Type B pancreatic cell (in vitro differentiated cells): ENCODE results near the gene TUT7. TPM values are rescaled to one million over a fixed set of nuclear protein-coding genes. Genes with fewer than 3 reads are reported as not detected.

Experiments
- DNase-seq: peaks from one replicate; pipeline ENCODE4 v3.0.0; 2021; ENCODE audit warnings: mixed read lengths; ENCODE audit not compliant: unreplicated experiment; ENCODE audit errors: extremely low spot score
- H3K27ac Mint-ChIP-seq: 2 replicates; pipeline ENCODE4 v1.8.0; 2021; ENCODE audit warnings: mild to moderate bottlenecking, mixed read lengths
- H3K27me3 Mint-ChIP-seq: 2 replicates; pipeline ENCODE4 v1.8.0; 2021; ENCODE audit warnings: mixed read lengths
- H3K36me3 Mint-ChIP-seq: 2 replicates; pipeline ENCODE4 v1.8.0; 2021; ENCODE audit warnings: mixed read lengths
- H3K4me1 Mint-ChIP-seq: one replicate; pipeline ENCODE4 v1.8.0; 2021; ENCODE audit warnings: mixed read lengths; ENCODE audit not compliant: unreplicated experiment
- H3K4me3 Mint-ChIP-seq: 2 replicates; pipeline ENCODE4 v1.8.0; 2021; ENCODE audit warnings: mild to moderate bottlenecking, mixed read lengths
- H3K9me3 Mint-ChIP-seq: 2 replicates; pipeline ENCODE4 v1.8.0; 2021; ENCODE audit warnings: mixed read lengths
- CTCF ChIP-seq: fragments of 200-600 bp; sonication (generic); conservative IDR thresholded peaks from 2 replicates; pipeline ENCODE4 v1.5.0; 2021; ENCODE audit warnings: antibody characterized with exemption, mild to moderate bottlenecking
- total RNA-seq: library from RNA; stranded (reverse); gene quantifications from 2 replicates; pipeline ENCODE4 v1.2.1, GENCODE V29; 2021; ENCODE audit warnings: low replicate concordance

Gene TUT7
- total RNA-seq, 1 donor from 2014 or later, result 26.5 TPM

- TF ChIP-seq CTCF, result peak; percentile 39
- H3K9me3 Mint-ChIP-seq, result no peaks in the 10 kb centered on the region
Observed at GRCh38 chr9:86238861-86239770, 115.1 kb downstream of the TUT7 start.

More at GRCh38 chr9:86238861-86239770, 115.1 kb downstream of the TUT7 start:
- H3K27ac Mint-ChIP-seq, result no peak overlapping the region
- H3K27me3 Mint-ChIP-seq, result no peaks in the 10 kb centered on the region
- peak; percentile 43 for DNase-seq
- peaks cover 9% of the 10 kb centered on the region for H3K4me1 Mint-ChIP-seq
- no peaks in the 10 kb centered on the region for H3K36me3 Mint-ChIP-seq
- no peak overlapping the region for H3K4me3 Mint-ChIP-seq

Other genes starting within 250 kb of the TUT7 start
- gene C9orf153, start 94.8 kb downstream of the TUT7 start, total RNA-seq, result 1.1 TPM in 1 of 2 replicates, not detected in the other
- gene ISCA1, start 71.9 kb downstream of the TUT7 start, total RNA-seq, result 33.2 and 36.8 TPM in 2 replicates